Measurements from ENCODE around the gene GRID2. TPM values are rescaled to one million over a fixed set of nuclear protein-coding genes. Genes with fewer than 3 reads are reported as not detected.
A peak's percentile ranks its signal among the peaks of the same experiment; 100 is the strongest.
"Not testable (repeated sequence)": the region's sequence is repeated elsewhere in the genome, so short reads cannot be mapped to it uniquely, and the experiment has no call there.

The GRID2 gene
- total RNA-seq, 1 donor from 2014 or later = 33.8 TPM

GRCh38 chr4:93243262-93243661 is 939.5 kb downstream of the GRID2 start:
- DNase-seq (ENCODE audit: low spot score in 2 of 2) (no peak), FAIRE-seq (no peak)

GRCh38 chr4:93261207-93261606 is 957.4 kb downstream of the GRID2 start:
- FAIRE-seq = no peak

GRCh38 chr4:93263166-93263565 is 959.4 kb downstream of the GRID2 start:
- no peak for DNase-seq (ENCODE audit: low spot score in 2 of 2)
- peak; percentile 60 for FAIRE-seq

More at GRCh38 chr4:93261207-93261606, 957.4 kb downstream of the GRID2 start:
- DNase-seq (ENCODE audit: low spot score in 2 of 2) = no peak

GRCh38 chr4:93267747-93268146 is 964.0 kb downstream of the GRID2 start:
- no peak for FAIRE-seq

GRCh38 chr4:93285346-93285745 is 981.6 kb downstream of the GRID2 start:
- no peak for DNase-seq (ENCODE audit: low spot score in 2 of 2)
- FAIRE-seq = peak; percentile 54

More at GRCh38 chr4:93267747-93268146, 964.0 kb downstream of the GRID2 start:
- DNase-seq (ENCODE audit: low spot score in 2 of 2) = no peak

GRCh38 chr4:93289241-93289640 is 985.5 kb downstream of the GRID2 start:
- DNase-seq (ENCODE audit: low spot score in 2 of 2) (no peak), FAIRE-seq (no peak)

- no peak for FAIRE-seq
- DNase-seq (ENCODE audit: low spot score in 2 of 2) = no peak
Observed at GRCh38 chr4:93289831-93290230, 986.1 kb downstream of the GRID2 start.

- DNase-seq (ENCODE audit: low spot score in 2 of 2) (no peak), FAIRE-seq (no peak)
Observed at GRCh38 chr4:93299118-93299517, 995.4 kb downstream of the GRID2 start.

- peak; percentile 30 for FAIRE-seq
Observed at GRCh38 chr4:93300780-93301555, 997.2 kb downstream of the GRID2 start.

GRCh38 chr4:93302310-93302709 is 998.5 kb downstream of the GRID2 start:
- FAIRE-seq = no peak
- DNase-seq (ENCODE audit: low spot score in 2 of 2) = no peak

More at GRCh38 chr4:93300780-93301555, 997.2 kb downstream of the GRID2 start:
- not testable (repeated sequence) for DNase-seq (ENCODE audit: low spot score in 2 of 2)

- DNase-seq (ENCODE audit: low spot score in 2 of 2) (no peak), FAIRE-seq (no peak)
Observed at GRCh38 chr4:93303440-93303839, 999.7 kb downstream of the GRID2 start.

GRCh38 chr4:93312299-93312698 is 1008.5 kb downstream of the GRID2 start:
- DNase-seq (ENCODE audit: low spot score in 2 of 2) (no peak), FAIRE-seq (no peak)

- no peak for DNase-seq (ENCODE audit: low spot score in 2 of 2)
Observed at GRCh38 chr4:93313197-93313596, 1009.4 kb downstream of the GRID2 start.

GRCh38 chr4:93317057-93317456 is 1013.3 kb downstream of the GRID2 start:
- FAIRE-seq (no peak), DNase-seq (ENCODE audit: low spot score in 2 of 2) (no peak)

More at GRCh38 chr4:93313197-93313596, 1009.4 kb downstream of the GRID2 start:
- no peak for FAIRE-seq

- FAIRE-seq (no peak), DNase-seq (ENCODE audit: low spot score in 2 of 2) (no peak)
Observed at GRCh38 chr4:93317561-93317960, 1013.8 kb downstream of the GRID2 start.

- no peak for DNase-seq (ENCODE audit: low spot score in 2 of 2)
- no peak for FAIRE-seq
Observed at GRCh38 chr4:93319041-93319440, 1015.3 kb downstream of the GRID2 start.

GRCh38 chr4:93320356-93320755 is 1016.6 kb downstream of the GRID2 start:
- DNase-seq (ENCODE audit: low spot score in 2 of 2) = no peak
- no peak for FAIRE-seq

GRCh38 chr4:93327346-93327745 is 1023.6 kb downstream of the GRID2 start:
- FAIRE-seq = no peak
- no peak for DNase-seq (ENCODE audit: low spot score in 2 of 2)

- no peak for FAIRE-seq
- DNase-seq (ENCODE audit: low spot score in 2 of 2) = no peak
Observed at GRCh38 chr4:93334003-93334402, 1030.2 kb downstream of the GRID2 start.

GRCh38 chr4:93337196-93337595 is 1033.4 kb downstream of the GRID2 start:
- FAIRE-seq (no peak), DNase-seq (ENCODE audit: low spot score in 2 of 2) (no peak)

- FAIRE-seq = no peak
- no peak for DNase-seq (ENCODE audit: low spot score in 2 of 2)
Observed at GRCh38 chr4:93342738-93343137, 1039.0 kb downstream of the GRID2 start.

- FAIRE-seq = no peak
- no peak for DNase-seq (ENCODE audit: low spot score in 2 of 2)
Observed at GRCh38 chr4:93346840-93347239, 1043.1 kb downstream of the GRID2 start.

All from frontal cortex (tissue), 4 donors.